ENCODE data around the gene PPP1R16B. TPM values are rescaled to one million over a fixed set of nuclear protein-coding genes. Genes with fewer than 3 reads are reported as not detected.

The PPP1R16B gene
- total RNA-seq, 2 donors from 2014 or later: 1.3 to 1.9 TPM

DNA sequence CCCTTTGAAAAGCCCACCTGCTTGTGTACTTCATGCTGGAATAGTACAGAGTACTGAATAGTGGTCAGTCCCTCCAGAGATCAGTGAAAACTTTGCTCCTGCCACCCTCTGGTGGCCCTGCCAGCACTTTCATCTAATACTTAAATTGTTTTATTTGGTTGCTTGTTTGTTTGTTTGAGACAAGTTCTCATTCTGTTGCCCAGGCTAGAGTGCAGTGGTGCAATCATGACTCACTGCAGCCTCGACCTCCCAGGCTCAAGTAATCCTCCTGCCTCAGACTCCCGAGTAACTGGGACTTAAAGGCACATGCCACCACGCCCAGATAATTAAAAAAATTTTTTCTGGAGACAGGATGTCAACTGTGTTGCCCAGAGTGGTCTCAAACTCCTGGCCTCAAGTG lies 129.8 kb downstream of the PPP1R16B start:
- WGBS: 81% methylated on average over 3 of the region's 3 CpGs
- no peak overlapping the region for H3K4me3 ChIP-seq
- no peaks in the 10 kb centered on the region for H3K9me3 ChIP-seq
- TF ChIP-seq POLR2AphosphoS5 (IDR thresholded peaks at IDR 0.05): no peak
- TF ChIP-seq CTCF (IDR thresholded peaks at IDR 0.05): no peak
- TF ChIP-seq POLR2A (IDR thresholded peaks at IDR 0.05): no peak
- no peak overlapping the region for H3K27ac ChIP-seq
- no peak for DNase-seq (ENCODE audit: low spot score)
- no peaks in the 10 kb centered on the region for H3K4me1 ChIP-seq (replicated peaks)
- no peaks in the 10 kb centered on the region for H3K27me3 ChIP-seq (replicated peaks; ENCODE audit: insufficient read depth)
- intact Hi-C loops (cut with DNase I): no loop called here
- no peaks in the 10 kb centered on the region for H3K36me3 ChIP-seq

- no peaks in the 10 kb centered on the region for H3K4me1 ChIP-seq (replicated peaks)
- no peak overlapping the region for H3K4me3 ChIP-seq
- no peaks in the 10 kb centered on the region for H3K9me3 ChIP-seq
- no peak for DNase-seq (ENCODE audit: low spot score)
- intact Hi-C loops (cut with DNase I): no loop called here
- no peak overlapping the region for H3K27ac ChIP-seq
- no peaks in the 10 kb centered on the region for H3K27me3 ChIP-seq (replicated peaks; ENCODE audit: insufficient read depth)
- no peaks in the 10 kb centered on the region for H3K36me3 ChIP-seq
- no peak for TF ChIP-seq POLR2AphosphoS5 (IDR thresholded peaks at IDR 0.05)
- no peak for TF ChIP-seq CTCF (IDR thresholded peaks at IDR 0.05)
- no peak for TF ChIP-seq POLR2A (IDR thresholded peaks at IDR 0.05)
- WGBS: 83% methylated on average over 5 of the region's 5 CpGs
Observed at GRCh38 chr20:38935967-38936407, 130.5 kb downstream of the PPP1R16B start.

- H3K27me3 ChIP-seq (replicated peaks; ENCODE audit: insufficient read depth): no peaks in the 10 kb centered on the region
Observed at GRCh38 chr20:38937000-38937399, 131.5 kb downstream of the PPP1R16B start.

DNA sequence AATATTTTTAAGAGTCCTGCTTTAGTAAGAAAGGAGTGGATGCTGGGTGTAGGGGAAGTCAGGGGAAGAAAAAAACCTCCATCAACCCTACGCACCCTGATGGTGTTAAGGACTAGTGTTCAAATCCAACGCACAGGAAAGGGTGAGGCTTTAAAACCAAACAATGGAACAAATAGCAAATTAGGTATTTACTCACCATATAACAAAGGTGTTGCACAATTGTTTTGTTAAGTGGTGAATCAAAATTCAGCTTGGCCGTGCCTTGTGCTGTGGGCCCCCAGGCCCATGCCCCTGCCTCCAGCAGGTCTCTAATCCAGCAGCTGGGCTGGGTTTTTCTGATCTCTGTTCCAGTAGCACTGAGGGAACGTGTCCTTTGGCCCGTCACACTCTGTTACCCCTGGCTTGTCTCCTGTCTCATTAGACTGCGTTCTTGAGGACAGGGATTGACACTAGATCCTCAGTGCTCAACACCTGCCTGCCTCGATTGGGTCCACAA lies 132.5 kb downstream of the PPP1R16B start:
- Histone ChIP-seq H3K27ac (no peak overlapping the region), H3K4me3 (no peak overlapping the region), H3K4me1 (replicated peaks) (no peaks in the 10 kb centered on the region), H3K9me3 (no peaks in the 10 kb centered on the region), H3K36me3 (no peaks in the 10 kb centered on the region), H3K27me3 (replicated peaks; ENCODE audit: insufficient read depth) (no peaks in the 10 kb centered on the region)
- intact Hi-C loops (cut with DNase I): no loop called here
- DNase-seq (ENCODE audit: low spot score): no peak
- WGBS: 85% methylated on average over 7 of the region's 7 CpGs
- TF ChIP-seq CTCF (IDR thresholded peaks at IDR 0.05): no peak
- TF ChIP-seq POLR2A (IDR thresholded peaks at IDR 0.05): no peak
- no peak for TF ChIP-seq POLR2AphosphoS5 (IDR thresholded peaks at IDR 0.05)

More at GRCh38 chr20:38937000-38937399, 131.5 kb downstream of the PPP1R16B start:
- Histone ChIP-seq H3K9me3 (no peaks in the 10 kb centered on the region), H3K27ac (no peak overlapping the region), H3K4me1 (replicated peaks) (no peaks in the 10 kb centered on the region), H3K4me3 (no peak overlapping the region), H3K36me3 (no peaks in the 10 kb centered on the region)
- no peak for TF ChIP-seq CTCF (IDR thresholded peaks at IDR 0.05)
- 92% methylated on average over 5 of the region's 5 CpGs for WGBS
- DNase-seq (ENCODE audit: low spot score): no peak
- intact Hi-C loops (cut with DNase I): no loop called here

DNA sequence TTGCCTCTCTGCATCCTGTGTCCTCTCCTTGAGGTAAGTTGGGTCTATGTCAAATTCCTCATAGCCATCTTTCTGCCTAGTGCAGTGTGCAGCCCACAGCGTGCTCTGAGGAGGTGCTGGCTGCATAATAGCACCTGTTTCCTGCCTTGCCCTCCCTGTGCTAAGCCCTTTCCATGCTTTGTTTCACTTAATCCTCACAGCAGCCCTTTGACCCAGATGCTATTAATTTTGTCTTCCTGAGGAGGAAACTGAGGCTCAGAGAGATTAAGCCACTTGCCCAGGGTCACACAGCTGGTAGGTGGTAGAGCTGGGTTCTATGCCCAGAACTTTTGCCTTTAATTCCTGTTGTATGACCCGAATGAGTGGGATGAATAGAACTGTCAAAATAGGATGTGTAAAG lies 134.2 kb downstream of the PPP1R16B start:
- no peak for TF ChIP-seq POLR2AphosphoS5 (IDR thresholded peaks at IDR 0.05)
- no peak for TF ChIP-seq CTCF (IDR thresholded peaks at IDR 0.05)
- TF ChIP-seq POLR2A (IDR thresholded peaks at IDR 0.05): no peak
- H3K27ac ChIP-seq: no peak overlapping the region
- H3K4me1 ChIP-seq (replicated peaks): no peaks in the 10 kb centered on the region
- no peak for DNase-seq (ENCODE audit: low spot score)
- H3K27me3 ChIP-seq (replicated peaks; ENCODE audit: insufficient read depth): no peaks in the 10 kb centered on the region
- WGBS: 87% methylated on average over 2 of the region's 2 CpGs
- intact Hi-C loops (cut with DNase I): no loop called here
- no peaks in the 10 kb centered on the region for H3K36me3 ChIP-seq
- no peaks in the 10 kb centered on the region for H3K9me3 ChIP-seq
- no peak overlapping the region for H3K4me3 ChIP-seq

Data from prostate gland (tissue), 2 donors.